CD4-positive, alpha-beta memory T cell (primary cell): ENCODE measurements around the gene IL4I1. TPM values are rescaled to one million over a fixed set of nuclear protein-coding genes. Genes with fewer than 3 reads are reported as not detected.

Experiments used
- CTCF ChIA-PET: fragments of 350-600 bp; sonication (Branson Sonifier 250); formaldehyde crosslinking; loops from one replicate; lab custom pipeline; 2021; ENCODE audit warnings: inconsistent platforms; ENCODE audit not compliant: partially characterized antibody; lab: Charles Lee
- POLR2A ChIA-PET: fragments of 350-600 bp; sonication (Branson Sonifier 250); formaldehyde crosslinking; loops from one replicate; lab custom pipeline; 2021; ENCODE audit not compliant: partially characterized antibody; lab: Charles Lee
- DNase-seq, 5 donors: peaks; one replicate each; pipeline versions ENCODE4 v3.0.0 to v3.0.0-alpha.2; 2020 to 2022; ENCODE audit warnings: mixed read lengths in 1 of 5
- H3K27ac ChIP-seq: one replicate; pipeline ENCODE4 v1.7.0; 2013; ENCODE audit warnings: low read depth, low read length
- H3K27me3 ChIP-seq: 2 replicates; pipeline ENCODE4 v1.7.0; 2013; ENCODE audit warnings: mild to moderate bottlenecking, low read length, moderate library complexity; ENCODE audit not compliant: insufficient read depth
- H3K36me3 ChIP-seq: 2 replicates; pipeline ENCODE4 v1.7.0; 2013; ENCODE audit warnings: mild to moderate bottlenecking, low read length, moderate library complexity; ENCODE audit not compliant: insufficient read depth
- H3K4me1 ChIP-seq: 2 replicates; pipeline ENCODE4 v1.7.0; 2013; ENCODE audit warnings: mild to moderate bottlenecking, low read length, moderate library complexity; ENCODE audit not compliant: insufficient read depth
- H3K4me3 ChIP-seq, 2 donors: one replicate each; pipeline ENCODE4 v1.7.0; 2013; ENCODE audit warnings: low read length in 2 of 2, mild to moderate bottlenecking in 1 of 2
- H3K9me3 ChIP-seq, 2 donors: one replicate each; pipeline ENCODE4 v1.7.0; 2013; ENCODE audit warnings: low read length in 2 of 2, control low read depth in 1 of 2; ENCODE audit not compliant: control insufficient read depth in 1 of 2
- H3K27ac Mint-ChIP-seq, 7 donors: one replicate each; pipeline ENCODE4 v1.8.0; 2020 to 2021; ENCODE audit warnings: mixed read lengths in 7 of 7, mild to moderate bottlenecking in 6 of 7, inconsistent platforms in 3 of 7, moderate library complexity in 3 of 7
- H3K27me3 Mint-ChIP-seq, 2 donors: one replicate each; pipeline ENCODE4 v1.8.0; 2020 to 2021; ENCODE audit warnings: mixed read lengths in 2 of 2
- H3K36me3 Mint-ChIP-seq, 2 donors: one replicate each; pipeline ENCODE4 v1.8.0; 2020 to 2021; ENCODE audit warnings: mixed read lengths in 2 of 2, inconsistent platforms in 1 of 2, mild to moderate bottlenecking in 1 of 2
- H3K4me1 Mint-ChIP-seq, 4 donors: one replicate each; pipeline ENCODE4 v1.8.0; 2020 to 2021; ENCODE audit warnings: mixed read lengths in 4 of 4, mild to moderate bottlenecking in 1 of 4
- H3K4me3 Mint-ChIP-seq, 8 donors: one replicate each; pipeline ENCODE4 v1.8.0; 2020 to 2021; ENCODE audit warnings: mixed read lengths in 8 of 8, mild to moderate bottlenecking in 7 of 8, moderate library complexity in 6 of 8, inconsistent platforms in 3 of 8
- H3K9me3 Mint-ChIP-seq, 8 donors: one replicate each; pipeline ENCODE4 v1.8.0; 2020 to 2021; ENCODE audit warnings: mixed read lengths in 8 of 8, mild to moderate bottlenecking in 5 of 8, inconsistent platforms in 3 of 8, moderate library complexity in 1 of 8
- intact Hi-C: fragments of 100-400 bp; cut with micrococcal nuclease; formaldehyde crosslinking; loops from one replicate; pipeline ENCODE4 v1.15.1; 2023
- polyA plus RNA-seq, 2 donors: library from polyadenylated mRNA; unstranded; fragments of 300-500 nt; fragmentation: Illumina TruSeq; gene quantifications; one replicate each; pipeline ENCODE4 v1.2.3, GENCODE V29; 2021
- total RNA-seq, 2 experiments: library from RNA; stranded (reverse); gene quantifications; one replicate each; pipeline ENCODE4 v1.2.3, GENCODE V29; 2021

Gene IL4I1
- total and polyA plus RNA-seq, 4 experiments from 2014 or later, result 2.6 to 10.4 (median 6.4) TPM

GRCh38 chr19:49871349-49871985 lies 25.2 kb downstream of the IL4I1 start:
- CTCF ChIA-PET, result no interaction called here

GRCh38 chr19:49870309-49870901 lies 26.3 kb downstream of the IL4I1 start:
- no peak for DNase-seq
- Mint-ChIP-seq H3K27ac (peak overlapping the region in 5 of 7 donors; percentile 88 to 94 (median 92)), H3K9me3 (peaks cover 0 to 3% (median 0%) of the 10 kb centered on the region in 8 donors), H3K36me3 (peaks cover 0 to 13% of the 10 kb centered on the region in 2 donors), H3K4me3 (peak overlapping the region in 4 of 8 donors; percentile 57 to 87 (median 80)), H3K4me1 (peaks cover 20 to 39% (median 26%) of the 10 kb centered on the region in 4 donors), H3K27me3 (no peaks in the 10 kb centered on the region)
- ChIA-PET CTCF (interaction anchor here (2.8 kb wide), 1 partner anchor 153 kb away, joined by 10 read pairs; no protein-coding TSS in a partner anchor), POLR2A (interaction anchor here (1.0 to 9.1 kb wide), 6 partner anchors 17 to 230 kb away, joined by 3 to 173 read pairs (median 9); partner anchors contain the start of genes ATF5, MED25, NUP62 and PTOV1)
- H3K36me3 ChIP-seq, result no peaks in the 10 kb centered on the region
- H3K27ac ChIP-seq, result peak overlapping the region; percentile 66
- H3K27me3 ChIP-seq, result no peaks in the 10 kb centered on the region
- H3K4me3 ChIP-seq, result peak overlapping the region; percentile 11 to 70
- intact Hi-C loops, result no loop called here
- H3K4me1 ChIP-seq, result peaks cover 54% of the 10 kb centered on the region
- no peaks in the 10 kb centered on the region for H3K9me3 ChIP-seq

More at GRCh38 chr19:49871349-49871985, 25.2 kb downstream of the IL4I1 start:
- POLR2A ChIA-PET, result interaction anchor here (0.7 to 9.1 kb wide), 4 partner anchors 18 to 231 kb away, joined by 3 to 173 read pairs (median 3); partner anchors contain the start of genes AP2A1 and PTOV1
- no peaks in the 10 kb centered on the region for H3K27me3 ChIP-seq
- peak overlapping the region in 3 of 8 donors; percentile 17 to 50 (median 39) for H3K4me3 Mint-ChIP-seq
- H3K4me1 ChIP-seq, result peaks cover 50% of the 10 kb centered on the region
- H3K4me3 ChIP-seq, result no peak overlapping the region
- H3K9me3 Mint-ChIP-seq, result peaks cover 0 to 3% (median 0%) of the 10 kb centered on the region in 8 donors
- H3K27ac Mint-ChIP-seq, result peak overlapping the region in 4 of 7 donors; percentile 33 to 90 (median 68)
- no peaks in the 10 kb centered on the region for H3K36me3 ChIP-seq
- no peaks in the 10 kb centered on the region for H3K9me3 ChIP-seq
- no peak overlapping the region for H3K27ac ChIP-seq
- peaks cover 18 to 34% (median 27%) of the 10 kb centered on the region in 4 donors for H3K4me1 Mint-ChIP-seq
- peaks cover 0 to 10% of the 10 kb centered on the region in 2 donors for H3K36me3 Mint-ChIP-seq
- no peaks in the 10 kb centered on the region for H3K27me3 Mint-ChIP-seq
- intact Hi-C loops, result no loop called here
- DNase-seq, result peak in 1 of 5 donors; percentile 47

- H3K36me3 ChIP-seq, result peaks cover 4% of the 10 kb centered on the region
- Mint-ChIP-seq H3K27ac (peak overlapping the region in 5 of 7 donors; percentile 88 to 94 (median 92)), H3K27me3 (no peaks in the 10 kb centered on the region), H3K9me3 (peaks cover 0 to 3% (median 0%) of the 10 kb centered on the region in 8 donors), H3K4me1 (peaks cover 17 to 43% (median 23%) of the 10 kb centered on the region in 4 donors), H3K36me3 (peaks cover 0 to 18% of the 10 kb centered on the region in 2 donors), H3K4me3 (peak overlapping the region in 3 of 8 donors; percentile 78 to 87 (median 81))
- no peaks in the 10 kb centered on the region for H3K27me3 ChIP-seq
- CTCF ChIA-PET, result interaction anchor here (0.6 to 2.8 kb wide), 4 partner anchors 60 to 324 kb away, joined by 4 to 10 read pairs (median 4); partner anchors contain the start of genes ATF5 and NUP62
- H3K4me3 ChIP-seq, result peak overlapping the region; percentile 47 to 70
- peak overlapping the region; percentile 66 for H3K27ac ChIP-seq
- intact Hi-C loops, result loop anchor here (1.0 to 5.0 kb wide), 4 partner anchors 8 to 1547 kb away; partner anchors contain the start of genes AKT1S1, FUZ, RRAS and TBC1D17
- POLR2A ChIA-PET, result interaction anchor here (0.5 to 9.1 kb wide), 24 partner anchors 7 to 995 kb away, joined by 3 to 173 read pairs (median 4); partner anchors contain the start of genes AKT1S1, AP2A1, ATF5 and FUZ
- DNase-seq, result peak; percentile 92 to 94 (median 92)
- no peaks in the 10 kb centered on the region for H3K9me3 ChIP-seq
- peaks cover 53% of the 10 kb centered on the region for H3K4me1 ChIP-seq
Measured at GRCh38 chr19:49869484-49870308, 27.0 kb downstream of the IL4I1 start.

- peaks cover 0 to 24% of the 10 kb centered on the region in 2 donors for H3K36me3 Mint-ChIP-seq
- Histone ChIP-seq H3K27ac (peak overlapping the region; percentile 66), H3K36me3 (peaks cover 11% of the 10 kb centered on the region), H3K27me3 (no peaks in the 10 kb centered on the region), H3K4me1 (peaks cover 53% of the 10 kb centered on the region), H3K4me3 (peak overlapping the region; percentile 47 to 70), H3K9me3 (no peaks in the 10 kb centered on the region)
- no peaks in the 10 kb centered on the region for H3K27me3 Mint-ChIP-seq
- H3K27ac Mint-ChIP-seq, result no peak overlapping the region
- intact Hi-C loops, result loop anchor here (1.0 to 5.0 kb wide), 4 partner anchors 8 to 1547 kb away; partner anchors contain the start of genes AKT1S1, FUZ, RRAS and TBC1D17
- ChIA-PET CTCF (interaction anchor here (0.6 to 2.8 kb wide), 4 partner anchors 60 to 323 kb away, joined by 4 to 10 read pairs (median 4); partner anchors contain the start of genes ATF5 and NUP62), POLR2A (interaction anchor here (0.5 to 9.1 kb wide), 26 partner anchors 8 to 994 kb away, joined by 3 to 173 read pairs (median 4); partner anchors contain the start of genes AKT1S1, AP2A1, ATF5 and FUZ)
- DNase-seq, result no peak
- peaks cover 15 to 47% (median 21%) of the 10 kb centered on the region in 4 donors for H3K4me1 Mint-ChIP-seq
- peaks cover 0 to 3% (median 0%) of the 10 kb centered on the region in 8 donors for H3K9me3 Mint-ChIP-seq
- no peak overlapping the region for H3K4me3 Mint-ChIP-seq
Measured at GRCh38 chr19:49869009-49869483, 27.6 kb downstream of the IL4I1 start.

- H3K27me3 ChIP-seq, result no peaks in the 10 kb centered on the region
- peaks cover 17 to 52% (median 25%) of the 10 kb centered on the region in 4 donors for H3K4me1 Mint-ChIP-seq
- intact Hi-C loops, result loop anchor here (1.0 to 5.0 kb wide), 4 partner anchors 17 to 1545 kb away; partner anchors contain the start of genes AP2A1 and MED25
- ChIA-PET POLR2A (interaction anchor here (0.6 to 9.1 kb wide), 15 partner anchors 10 to 191 kb away, joined by 3 to 173 read pairs (median 3); partner anchors contain the start of genes AKT1S1, AP2A1, ATF5 and FUZ), CTCF (interaction anchor here (1.0 to 2.8 kb wide), 5 partner anchors 10 to 149 kb away, joined by 3 to 10 read pairs (median 3); partner anchors contain the start of genes AKT1S1, ATF5, FUZ and NUP62)
- peaks cover 21% of the 10 kb centered on the region for H3K36me3 ChIP-seq
- peak; percentile 88 to 90 (median 89) for DNase-seq
- H3K27ac Mint-ChIP-seq, result peak within 1 kb of the TSS in 2 of 7 donors; percentile 91 to 92
- H3K9me3 Mint-ChIP-seq, result peaks cover 0 to 3% (median 0%) of the 10 kb centered on the region in 8 donors
- H3K27ac ChIP-seq, result peak within 1 kb of the TSS; percentile 95
- peaks cover 4 to 33% of the 10 kb centered on the region in 2 donors for H3K36me3 Mint-ChIP-seq
- H3K4me3 ChIP-seq, result peak within 1 kb of the TSS; percentile 26 to 81
- H3K4me1 ChIP-seq, result peaks cover 53% of the 10 kb centered on the region
- no peaks in the 10 kb centered on the region for H3K27me3 Mint-ChIP-seq
- peak within 1 kb of the TSS in 5 of 8 donors; percentile 97 to 100 (median 98) for H3K4me3 Mint-ChIP-seq
- no peaks in the 10 kb centered on the region for H3K9me3 ChIP-seq
Measured at GRCh38 chr19:49866933-49867782, 29.5 kb downstream of the IL4I1 start, which contains the start of gene PNKP. Gene PNKP, minus strand, starts transcription at chr19:49867576. Its CDS starts 372 bp downstream, at chr19:49867204.
